ENCODE results near the gene ENOX2. TPM values are rescaled to one million over a fixed set of nuclear protein-coding genes. Genes with fewer than 3 reads are reported as not detected.

Gene ENOX2
- total RNA-seq, 2 donors from 2014 or later, result 7.3 to 26.2 TPM

DNA sequence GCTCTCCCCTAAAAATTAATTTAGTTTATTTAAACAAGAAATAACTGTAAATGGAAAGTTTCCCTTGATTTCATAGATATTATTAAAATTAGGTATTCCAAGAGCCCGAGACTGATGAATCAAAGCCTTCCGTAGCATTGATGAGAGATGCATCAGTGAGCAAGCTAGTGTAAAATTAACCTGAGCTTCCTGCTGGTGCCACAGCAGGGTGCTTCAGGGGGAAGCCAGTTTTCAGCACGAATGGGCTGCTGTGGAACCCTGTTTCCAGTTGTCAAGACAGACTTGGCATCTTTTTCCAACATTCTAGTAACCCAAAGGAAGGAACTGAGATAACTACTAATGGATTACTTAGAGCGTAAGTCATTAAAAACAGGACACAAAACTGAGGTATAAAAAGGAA is 279.5 kb downstream of the ENOX2 start:
- Histone ChIP-seq H3K4me1 (ENCODE audit: control insufficient read depth, insufficient read depth, low read length) (no peaks in the 10 kb centered on the region), H3K9me3 (ENCODE audit: control insufficient read depth, low read length) (no peaks in the 10 kb centered on the region), H3K9ac (ENCODE audit: extremely low read depth, low read length, poor library complexity, severe bottlenecking) (no peak overlapping the region), H3K27me3 (ENCODE audit: control insufficient read depth, insufficient read depth, low read length, poor library complexity, severe bottlenecking) (no peaks in the 10 kb centered on the region), H3K27ac (ENCODE audit: low read depth, low read length) (no peak overlapping the region), H3K36me3 (ENCODE audit: control insufficient read depth, insufficient read depth, low read length) (no peaks in the 10 kb centered on the region), H3K4me3 (ENCODE audit: low read length) (no peak overlapping the region)
- Mint-ChIP-seq H3K36me3 (ENCODE audit: low read depth) (no peaks in the 10 kb centered on the region), H3K4me1 (peaks cover 21% of the 10 kb centered on the region), H3K9me3 (no peaks in the 10 kb centered on the region), H3K27ac (no peak overlapping the region), H3K27me3 (ENCODE audit: insufficient read depth) (no peaks in the 10 kb centered on the region), H3K4me3 (no peak overlapping the region)
- 20 to 63% methylated on average over 1 to 3 of the region's 4 CpGs for WGBS, 2 experiments (ENCODE audit: insufficient coverage in 1 of 2, insufficient read length in 1 of 2)
- DNase-seq, result no peak
- TF ChIP-seq, protein P1, sequence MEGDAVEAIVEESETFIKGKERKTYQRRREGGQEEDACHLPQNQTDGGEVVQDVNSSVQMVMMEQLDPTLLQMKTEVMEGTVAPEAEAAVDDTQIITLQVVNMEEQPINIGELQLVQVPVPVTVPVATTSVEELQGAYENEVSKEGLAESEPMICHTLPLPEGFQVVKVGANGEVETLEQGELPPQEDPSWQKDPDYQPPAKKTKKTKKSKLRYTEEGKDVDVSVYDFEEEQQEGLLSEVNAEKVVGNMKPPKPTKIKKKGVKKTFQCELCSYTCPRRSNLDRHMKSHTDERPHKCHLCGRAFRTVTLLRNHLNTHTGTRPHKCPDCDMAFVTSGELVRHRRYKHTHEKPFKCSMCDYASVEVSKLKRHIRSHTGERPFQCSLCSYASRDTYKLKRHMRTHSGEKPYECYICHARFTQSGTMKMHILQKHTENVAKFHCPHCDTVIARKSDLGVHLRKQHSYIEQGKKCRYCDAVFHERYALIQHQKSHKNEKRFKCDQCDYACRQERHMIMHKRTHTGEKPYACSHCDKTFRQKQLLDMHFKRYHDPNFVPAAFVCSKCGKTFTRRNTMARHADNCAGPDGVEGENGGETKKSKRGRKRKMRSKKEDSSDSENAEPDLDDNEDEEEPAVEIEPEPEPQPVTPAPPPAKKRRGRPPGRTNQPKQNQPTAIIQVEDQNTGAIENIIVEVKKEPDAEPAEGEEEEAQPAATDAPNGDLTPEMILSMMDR (conservative IDR thresholded peaks at IDR 0.05), result no peak

DNA sequence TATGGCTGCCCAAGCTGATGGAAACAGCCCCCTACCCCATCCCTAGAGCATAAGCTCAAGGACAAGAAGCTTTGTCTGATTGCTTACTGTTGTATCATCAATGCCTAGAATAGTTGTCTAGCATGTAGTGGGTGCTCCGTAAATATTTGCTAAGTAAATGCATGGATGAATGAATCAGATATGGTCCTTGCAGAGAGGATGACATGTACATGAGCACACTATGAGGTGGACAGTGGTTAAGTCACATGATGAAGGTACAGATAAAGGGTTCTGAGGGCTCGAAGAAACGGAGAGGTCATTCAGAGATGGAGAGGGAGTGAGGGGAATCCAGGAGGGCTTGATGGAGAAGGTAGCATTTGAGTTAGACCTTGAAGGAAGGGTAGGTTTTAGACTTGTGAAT is 287.1 kb downstream of the ENOX2 start:
- no peaks in the 10 kb centered on the region for H3K9me3 Mint-ChIP-seq
- no peak for DNase-seq

DNA sequence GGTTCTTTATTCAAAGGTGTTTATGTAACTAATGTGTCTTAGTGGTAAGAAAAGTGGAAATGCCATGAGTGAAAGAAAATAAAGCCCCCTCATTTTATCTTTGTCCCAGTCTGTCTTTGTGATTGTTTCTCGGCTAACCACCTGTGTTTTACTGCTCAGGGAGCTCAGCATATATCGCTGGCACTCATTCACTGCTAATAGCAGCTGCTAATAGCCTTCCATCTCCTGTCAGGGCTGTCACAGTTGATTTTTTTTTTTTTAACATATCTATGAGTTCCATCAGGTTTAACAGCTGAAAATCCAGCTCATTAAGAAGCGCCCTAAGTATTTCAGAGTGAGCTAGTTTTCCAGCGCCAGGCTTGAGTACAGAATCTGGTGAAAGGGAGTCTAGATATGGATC is 295.6 kb downstream of the ENOX2 start:
- H3K9me3 Mint-ChIP-seq, result no peaks in the 10 kb centered on the region
- H3K36me3 Mint-ChIP-seq (ENCODE audit: low read depth), result no peaks in the 10 kb centered on the region
- H3K4me3 ChIP-seq (ENCODE audit: low read length), result no peak overlapping the region
- H3K4me3 Mint-ChIP-seq, result no peak overlapping the region
- H3K27me3 ChIP-seq (ENCODE audit: control insufficient read depth, insufficient read depth, low read length, poor library complexity, severe bottlenecking), result no peaks in the 10 kb centered on the region
- H3K27ac ChIP-seq (ENCODE audit: low read depth, low read length), result no peak overlapping the region
- no peaks in the 10 kb centered on the region for H3K36me3 ChIP-seq (ENCODE audit: control insufficient read depth, insufficient read depth, low read length)
- no peaks in the 10 kb centered on the region for H3K4me1 ChIP-seq (ENCODE audit: control insufficient read depth, insufficient read depth, low read length)
- DNase-seq, result no peak
- no peaks in the 10 kb centered on the region for H3K9me3 ChIP-seq (ENCODE audit: control insufficient read depth, low read length)
- no peak overlapping the region for H3K27ac Mint-ChIP-seq
- H3K9ac ChIP-seq (ENCODE audit: extremely low read depth, low read length, poor library complexity, severe bottlenecking), result no peak overlapping the region
- H3K27me3 Mint-ChIP-seq (ENCODE audit: insufficient read depth), result no peaks in the 10 kb centered on the region
- no peaks in the 10 kb centered on the region for H3K4me1 Mint-ChIP-seq
- WGBS, 2 experiments (ENCODE audit: insufficient coverage in 1 of 2, insufficient read length in 1 of 2), result 84 to 88% methylated on average over 2 to 4 of the region's 4 CpGs
- TF ChIP-seq, protein P1 (conservative IDR thresholded peaks at IDR 0.05), result no peak

More for the DNA sequence above, 287.1 kb downstream of the ENOX2 start:
- Mint-ChIP-seq H3K27ac (no peak overlapping the region), H3K4me3 (no peak overlapping the region), H3K27me3 (ENCODE audit: insufficient read depth) (no peaks in the 10 kb centered on the region), H3K36me3 (ENCODE audit: low read depth) (no peaks in the 10 kb centered on the region), H3K4me1 (no peaks in the 10 kb centered on the region)
- no peaks in the 10 kb centered on the region for H3K27me3 ChIP-seq (ENCODE audit: control insufficient read depth, insufficient read depth, low read length, poor library complexity, severe bottlenecking)
- H3K9ac ChIP-seq (ENCODE audit: extremely low read depth, low read length, poor library complexity, severe bottlenecking), result no peak overlapping the region
- H3K27ac ChIP-seq (ENCODE audit: low read depth, low read length), result no peak overlapping the region
- TF ChIP-seq, protein P1 (conservative IDR thresholded peaks at IDR 0.05), result no peak
- H3K36me3 ChIP-seq (ENCODE audit: control insufficient read depth, insufficient read depth, low read length), result no peaks in the 10 kb centered on the region
- no peaks in the 10 kb centered on the region for H3K9me3 ChIP-seq (ENCODE audit: control insufficient read depth, low read length)
- WGBS, 2 experiments (ENCODE audit: insufficient coverage in 1 of 2, insufficient read length in 1 of 2), result 80 to 90% methylated on average over 1 to 3 of the region's 3 CpGs
- no peaks in the 10 kb centered on the region for H3K4me1 ChIP-seq (ENCODE audit: control insufficient read depth, insufficient read depth, low read length)
- no peak overlapping the region for H3K4me3 ChIP-seq (ENCODE audit: low read length)

Data from endodermal cell (in vitro differentiated cells).